ENCODE data around the gene SLC25A23.

GRCh38 chr19:6472713-6473112 lies 13.1 kb upstream of the SLC25A23 start:
- TF ChIP-seq CTCF (IDR thresholded peaks at IDR 0.05) = no peak
- no peak for TF ChIP-seq ZFX (IDR thresholded peaks at IDR 0.05; ENCODE audit: borderline replicate concordance)
